H1 (cell line): ENCODE results near the gene HS6ST3. TPM values are rescaled to one million over a fixed set of nuclear protein-coding genes. Genes with fewer than 3 reads are reported as not detected.
A peak's percentile ranks its signal among the peaks of the same experiment; 100 is the strongest.

Experiments
- CTCF ChIA-PET: fragments of 300-600 bp; sonication (Branson Sonifier 250); formaldehyde crosslinking; loops from one replicate; lab custom pipeline; 2021; ENCODE audit not compliant: partially characterized antibody; lab: Charles Lee
- POLR2A ChIA-PET: fragments of 300-600 bp; sonication (Branson Sonifier 250); formaldehyde crosslinking; loops from one replicate; lab custom pipeline; 2021; ENCODE audit warnings: inconsistent platforms; ENCODE audit not compliant: partially characterized antibody; lab: Charles Lee
- DNase-seq, 2 experiments: peaks; one replicate each; pipeline versions ENCODE4 v3.0.0 to v3.0.0-alpha.2; 2010 to 2022; ENCODE audit warnings: low spot score in 2 of 2, low read depth in 1 of 2, mixed read lengths in 1 of 2
- FAIRE-seq: peaks from 2 replicates; lab custom pipeline; 2011; peaks lifted over from hg19 to GRCh38; lab: Jason Lieb, UNC
- H2AFZ ChIP-seq: 2 replicates; pipeline ENCODE4 v1.8.1; 2012; ENCODE audit warnings: low read length, inconsistent platforms
- H2AK5ac ChIP-seq: 2 replicates; pipeline ENCODE4 v1.6.1; 2013; ENCODE audit warnings: low read depth, low read length
- H2BK120ac ChIP-seq: replicated peaks from 2 replicates; pipeline ENCODE3; 2013; ENCODE audit warnings: low read depth, low read length, inconsistent platforms
- H2BK12ac ChIP-seq: 2 replicates; pipeline ENCODE4 v1.6.1; 2013; ENCODE audit warnings: low read depth, low read length
- H2BK15ac ChIP-seq: 2 replicates; pipeline ENCODE4 v1.6.1; 2013; ENCODE audit warnings: low read length
- H2BK20ac ChIP-seq: 2 replicates; pipeline ENCODE4 v1.6.1; 2013; ENCODE audit warnings: low read length
- H2BK5ac ChIP-seq: 2 replicates; pipeline ENCODE4 v1.6.1; 2013; ENCODE audit warnings: low read depth, low read length
- H3K14ac ChIP-seq: 2 replicates; pipeline ENCODE4 v1.6.1; 2013; ENCODE audit warnings: inconsistent platforms; ENCODE audit not compliant: insufficient read length
- H3K18ac ChIP-seq: 2 replicates; pipeline ENCODE4 v1.6.1; 2013; ENCODE audit warnings: low read length; ENCODE audit errors: extremely low read depth
- H3K23ac ChIP-seq: 2 replicates; pipeline ENCODE4 v1.6.1; 2013; ENCODE audit warnings: inconsistent platforms; ENCODE audit not compliant: insufficient read length
- H3K23me2 ChIP-seq: 2 replicates; pipeline ENCODE4 v1.6.1; 2013; ENCODE audit warnings: low read depth, low read length
- H3K27ac ChIP-seq: 2 replicates; pipeline ENCODE4 v1.6.1; 2011; ENCODE audit warnings: low read depth, low read length, inconsistent platforms
- H3K27me3 ChIP-seq, 4 experiments: replicated peaks in 1 of 4; 1 replicate in 1 of 4; 2 replicates in 3 of 4; pipeline versions ENCODE4 v1.6.1 to v1.8.1; 2011 to 2013; ENCODE audit warnings: low read length in 3 of 4, mild to moderate bottlenecking in 3 of 4, inconsistent platforms in 2 of 4, mixed read lengths in 2 of 4, moderate library complexity in 1 of 4; ENCODE audit not compliant: control insufficient read depth in 3 of 4, insufficient read depth in 3 of 4; ENCODE audit errors: extremely low read depth in 1 of 4
- H3K36me3 ChIP-seq, 4 experiments: 2 replicates each; pipeline versions ENCODE4 v1.6.1 to v1.8.1; 2011 to 2013; ENCODE audit warnings: mild to moderate bottlenecking in 4 of 4, low read length in 3 of 4, moderate library complexity in 2 of 4, control low read depth in 1 of 4, inconsistent platforms in 1 of 4; ENCODE audit not compliant: insufficient read depth in 4 of 4, control insufficient read depth in 2 of 4
- H3K4ac ChIP-seq: replicated peaks from 2 replicates; pipeline ENCODE3; 2013; ENCODE audit warnings: low read length, low read depth, mixed read lengths, inconsistent platforms; ENCODE audit not compliant: insufficient read length
- H3K4me1 ChIP-seq, 4 experiments: replicated peaks in 1 of 4; 1 replicate in 1 of 4; 2 replicates in 3 of 4; pipeline versions ENCODE4 v1.6.1 to v1.8.1; 2011 to 2013; ENCODE audit warnings: low read length in 3 of 4, inconsistent platforms in 2 of 4, mixed read lengths in 1 of 4; ENCODE audit not compliant: insufficient read depth in 4 of 4, control insufficient read depth in 3 of 4
- H3K4me2 ChIP-seq, 2 experiments: 2 replicates each; pipeline versions ENCODE4 v1.6.1 to v1.8.1; 2011 to 2013; ENCODE audit warnings: low read depth in 2 of 2, low read length in 2 of 2, control low read depth in 1 of 2, inconsistent platforms in 1 of 2, mild to moderate bottlenecking in 1 of 2; ENCODE audit not compliant: insufficient read depth in 1 of 2
- H3K4me3 ChIP-seq, 4 experiments: fragments of 200-600, 300-600 bp in 1 of 4; sonication (generic), shearing (Covaris generic), sonication (Bioruptor Twin) in 1 of 4; 2 replicates each; pipeline versions ENCODE4 v1.5.1 to v1.8.1; 2011 to 2016; ENCODE audit warnings: low read length in 4 of 4, low read depth in 3 of 4, control low read depth in 2 of 4, inconsistent platforms in 2 of 4, mild to moderate bottlenecking in 2 of 4, mixed read lengths in 1 of 4, moderate library complexity in 1 of 4; ENCODE audit not compliant: insufficient read depth in 2 of 4; ENCODE audit errors: extremely low read depth in 1 of 4
- H3K56ac ChIP-seq: replicated peaks from 2 replicates; pipeline ENCODE3; 2013; ENCODE audit warnings: low read depth, mild to moderate bottlenecking, mixed read lengths, low read length, inconsistent platforms; ENCODE audit not compliant: insufficient read length
- H3K79me1 ChIP-seq: 2 replicates; pipeline ENCODE4 v1.6.1; 2013; ENCODE audit warnings: low read depth, low read length, control low read depth
- H3K79me2 ChIP-seq, 2 experiments: 2 replicates each; pipeline versions ENCODE4 v1.6.1 to v1.8.1; 2012 to 2013; ENCODE audit warnings: low read length in 2 of 2, mild to moderate bottlenecking in 2 of 2, inconsistent platforms in 1 of 2; ENCODE audit not compliant: insufficient read depth in 2 of 2, control insufficient read depth in 1 of 2
- H3K9ac ChIP-seq, 4 experiments: replicated peaks in 1 of 4; 1 replicate in 1 of 4; 2 replicates in 3 of 4; pipeline versions ENCODE4 v1.6.1 to v1.8.1; 2011 to 2013; ENCODE audit warnings: low read depth in 3 of 4, low read length in 3 of 4, control low read depth in 2 of 4, mild to moderate bottlenecking in 2 of 4, moderate library complexity in 2 of 4, inconsistent platforms in 1 of 4; ENCODE audit errors: extremely low read depth in 1 of 4
- H3K9me3 ChIP-seq, 2 experiments: 2 replicates each; pipeline versions ENCODE4 v1.6.1 to v1.8.1; 2012 to 2013; ENCODE audit warnings: mild to moderate bottlenecking in 2 of 2, moderate library complexity in 2 of 2, control low read depth in 1 of 2, inconsistent platforms in 1 of 2, low read depth in 1 of 2, low read length in 1 of 2, mixed read lengths in 1 of 2; ENCODE audit not compliant: insufficient read depth in 2 of 2
- H4K20me1 ChIP-seq, 2 experiments: replicated peaks in 1 of 2; 2 replicates each; pipeline versions ENCODE3 to v1.8.1; 2011 to 2013; ENCODE audit warnings: inconsistent platforms in 2 of 2, low read length in 2 of 2, mild to moderate bottlenecking in 1 of 2; ENCODE audit not compliant: insufficient read depth in 2 of 2, control insufficient read depth in 1 of 2
- H4K5ac ChIP-seq: 2 replicates; pipeline ENCODE4 v1.6.1; 2013; ENCODE audit warnings: low read length, low read depth, mixed read lengths, inconsistent platforms; ENCODE audit not compliant: insufficient read length
- H4K8ac ChIP-seq: 2 replicates; pipeline ENCODE4 v1.8.0; 2013; ENCODE audit warnings: mild to moderate bottlenecking, moderate library complexity, low read length, inconsistent platforms; ENCODE audit not compliant: insufficient read depth; ENCODE audit errors: extremely low read depth
- H4K91ac ChIP-seq: replicated peaks from 2 replicates; pipeline ENCODE3; 2013; ENCODE audit warnings: low read length, mixed read lengths, inconsistent platforms; ENCODE audit not compliant: insufficient read length
- EZH2 ChIP-seq: fragments of 200-600 bp; sonication (generic); IDR thresholded peaks from 2 replicates; pipeline ENCODE4 v1.7.1; 2012; ENCODE audit warnings: low read depth, mild to moderate bottlenecking, moderate library complexity, low read length, inconsistent platforms; ENCODE audit not compliant: severe bottlenecking
- JUND ChIP-seq: IDR thresholded peaks from 2 replicates; pipeline ENCODE4 v1.6.1; 2011; ENCODE audit warnings: mild to moderate bottlenecking, improper control_type of control experiment, low read length
- KDM4A ChIP-seq: IDR thresholded peaks from one replicate; pipeline ENCODE4 v1.7.1; 2012; ENCODE audit warnings: low read depth, mild to moderate bottlenecking, moderate library complexity, low read length, inconsistent platforms; ENCODE audit not compliant: severe bottlenecking
- NANOG ChIP-seq: IDR thresholded peaks from 2 replicates; pipeline ENCODE4 v1.6.1; 2011; ENCODE audit warnings: low read length, low read depth, mild to moderate bottlenecking, inconsistent platforms; ENCODE audit not compliant: insufficient read depth, poor library complexity, severe bottlenecking
- RAD21 ChIP-seq, 2 experiments: IDR thresholded peaks in 1 of 2; conservative IDR thresholded peaks in 1 of 2; 2 replicates each; pipeline ENCODE4 v1.6.1; 2011; ENCODE audit warnings: low read depth in 2 of 2, low read length in 2 of 2, improper control_type of control experiment in 1 of 2, inconsistent platforms in 1 of 2, mild to moderate bottlenecking in 1 of 2, moderate library complexity in 1 of 2
- RFX5 ChIP-seq: IDR thresholded peaks from 2 replicates; pipeline ENCODE4 v1.6.1; 2011; ENCODE audit warnings: low read depth, low read length, improper control_type of control experiment, borderline replicate concordance
- WGBS, 2 experiments: shearing (Covaris generic) in 1 of 2; methylation state at CpG; one replicate each; pipeline versions ENCODE4 v1.1.6 to v1.1.7; 2013 to 2015; ENCODE audit warnings: low lambda C conversion rate in 2 of 2, mixed read lengths in 2 of 2, inconsistent platforms in 1 of 2, low coverage in 1 of 2, missing lambda C conversion rate in 1 of 2; ENCODE audit not compliant: insufficient replicate concordance in 2 of 2, insufficient coverage in 1 of 2, insufficient read length in 1 of 2; ENCODE audit errors: extremely low coverage in 1 of 2, missing lambda C conversion rate in 1 of 2; 5-methylcytosine and 5-hydroxymethylcytosine counted together
- polyA plus RNA-seq, 7 experiments: library from polyadenylated mRNA; depleted of rRNA in 3 of 7; stranded (reverse) in 5 of 7; unstranded in 2 of 7; fragments of >200 nt in 5 of 7; fragments of 200-250 nt in 2 of 7; gene quantifications; 1 replicate in 5 of 7; 2 replicates in 1 of 7; 4 replicates in 1 of 7; pipeline versions ENCODE4 v1.2.1 to v1.2.3, GENCODE V29; 2011 to 2013; ENCODE audit warnings: missing spikeins in 2 of 7, mixed read lengths in 2 of 7
- total RNA-seq: library from RNA; stranded (reverse); fragmentation: NEBNext Ultra II Directional; extraction: Animal tissue kit (Norgen Biotek cat#: 25700); gene quantifications from 2 replicates; pipeline ENCODE4 v1.2.1, GENCODE V29; 2021

Gene HS6ST3
- total and polyA plus RNA-seq, 2 of the 8 experiments (the other 6 are each of a cell fraction or from before 2014, with no cell fraction given): 0.45 to 1.2 TPM

GRCh38 chr13:96119921-96120320 is 30.0 kb downstream of the HS6ST3 start:
- no peaks in the 10 kb centered on the region for H3K36me3 ChIP-seq
- no peaks in the 10 kb centered on the region for H3K4me1 ChIP-seq
- FAIRE-seq (no peak), DNase-seq (no peak)
- no peak overlapping the region for H2BK120ac ChIP-seq
- no peaks in the 10 kb centered on the region for H3K27me3 ChIP-seq
- no peaks in the 10 kb centered on the region for H3K9me3 ChIP-seq
- H3K4me3 ChIP-seq: no peak overlapping the region
- no peak overlapping the region for H4K8ac ChIP-seq
- no peak overlapping the region for H3K18ac ChIP-seq
- H3K4ac ChIP-seq: no peak overlapping the region
- no peaks in the 10 kb centered on the region for H3K79me2 ChIP-seq
- no peaks in the 10 kb centered on the region for H3K23me2 ChIP-seq
- TF ChIP-seq EZH2: no peak
- TF ChIP-seq RFX5: no peak
- TF ChIP-seq JUND: no peak
- TF ChIP-seq RAD21 (IDR thresholded peaks at IDR 0.05 in 1 of 2, conservative IDR thresholded peaks at IDR 0.05 in 1 of 2; ENCODE audit: low read depth in 2 of 2, low read length in 2 of 2): no peak
- no peak for TF ChIP-seq KDM4A
- no peak for TF ChIP-seq NANOG
- peak overlapping the region; percentile 40; the same call in 1 of the 2 replicates for H2AFZ ChIP-seq
- no peaks in the 10 kb centered on the region for H3K79me1 ChIP-seq
- H4K91ac ChIP-seq: no peak overlapping the region
- POLR2A ChIA-PET: no interaction called here
- H3K23ac ChIP-seq: no peak overlapping the region
- 89% methylated on average over 1 of the region's 1 CpG; no CpG with 5 or more reads in 1 of the 2 experiments for WGBS, 2 experiments
- H4K20me1 ChIP-seq: no peaks in the 10 kb centered on the region
- H3K4me2 ChIP-seq: no peak overlapping the region
- no peak overlapping the region for H4K5ac ChIP-seq
- no peak overlapping the region for H3K9ac ChIP-seq
- no peak overlapping the region for H2BK20ac ChIP-seq
- no peak overlapping the region for H2BK5ac ChIP-seq
- no peak overlapping the region for H3K14ac ChIP-seq
- no peak overlapping the region for H3K27ac ChIP-seq
- no peak overlapping the region for H2AK5ac ChIP-seq
- no peak overlapping the region for H2BK15ac ChIP-seq
- no peak overlapping the region for H3K56ac ChIP-seq
- CTCF ChIA-PET: interaction anchor here (1.2 kb wide), 1 partner anchor 44 kb away, joined by 3 read pairs; no protein-coding TSS in a partner anchor
- H2BK12ac ChIP-seq: no peak overlapping the region
